ENCODE results near the gene GORASP1.

GRCh38 chr3:39138804-39139415, 31.5 kb upstream of the GORASP1 start:
- TF ChIP-seq CTCF (IDR thresholded peaks at IDR 0.05) (no peak), POLR2AphosphoS5 (IDR thresholded peaks at IDR 0.05; ENCODE audit: low read depth, low read length) (no peak)
